Body of pancreas (tissue), 4 donors: ENCODE measurements around the gene BPIFB2. TPM values are rescaled to one million over a fixed set of nuclear protein-coding genes. Genes with fewer than 3 reads are reported as not detected.

Experiments
- ATAC-seq: fragments of 150-250 bp; one replicate; pipeline ENCODE4 v1.9.1; 2016
- DNase-seq, 4 donors: peaks; one replicate each; pipeline ENCODE4 v3.0.0-alpha.2; 2019
- H3K27ac ChIP-seq, 4 donors: fragments of 200-600 bp; sonication (generic); 1 replicate in 3 of 4; 2 replicates in 1 of 4; pipeline versions ENCODE4 v1.5.1 to v1.6.1; 2016 to 2019; ENCODE audit warnings: mild to moderate bottlenecking in 1 of 4, mixed read lengths in 1 of 4, moderate library complexity in 1 of 4
- H3K27me3 ChIP-seq, 2 donors: fragments of 200-600 bp; sonication (generic); one replicate each; pipeline ENCODE4 v1.6.0; 2016; ENCODE audit warnings: mild to moderate bottlenecking in 1 of 2
- H3K36me3 ChIP-seq, 2 donors: fragments of 200-600 bp; sonication (generic); replicated peaks in 1 of 2; 2 replicates each; pipeline ENCODE4 v1.5.1; 2016; ENCODE audit warnings: low read depth in 2 of 2; ENCODE audit not compliant: insufficient read depth in 1 of 2
- H3K4me1 ChIP-seq: fragments of 200-600 bp; sonication (generic); one replicate; pipeline ENCODE4 v1.6.0; 2016
- H3K4me3 ChIP-seq, 2 donors: fragments of 200-600 bp; sonication (generic); 1 replicate in 1 of 2; 2 replicates in 1 of 2; pipeline ENCODE4 v1.5.1; 2016 to 2019
- H3K9me3 ChIP-seq, 3 donors: fragments of 200-600 bp; sonication (generic); 1 replicate in 2 of 3; 2 replicates in 1 of 3; pipeline ENCODE4 v1.5.1; 2016
- POLR2A ChIP-seq, 3 donors: fragments of 450-650 bp; IDR thresholded peaks; one replicate each; pipeline ENCODE4 v1.6.1; 2016; ENCODE audit warnings: antibody characterized with exemption in 3 of 3, mild to moderate bottlenecking in 2 of 3
- WGBS, 2 donors: methylation state at CpG; one replicate each; pipeline ENCODE4 v1.1.5; 2017; 5-methylcytosine and 5-hydroxymethylcytosine counted together
- intact Hi-C: fragments of 100-400 bp; cut with DNase I; formaldehyde crosslinking; loops from one replicate; pipeline ENCODE4 v1.15.1; 2023
- total RNA-seq, 2 donors: library from RNA; depleted of rRNA; stranded (reverse); fragments of >200 nt; gene quantifications; one replicate each; pipeline ENCODE4 v1.1.0, GENCODE V29; 2016
- TF ChIP-seq, protein P1 (sequence below), 7 experiments: fragments of 450-650 bp in 4 of 7; fragments of 200-600 bp in 3 of 7; sonication (generic) in 3 of 7; IDR thresholded peaks; one replicate each; pipeline ENCODE4 v1.5.1; 2016 to 2019; ENCODE audit warnings: antibody characterized with exemption in 7 of 7

Gene BPIFB2
- total RNA-seq, 2 donors from 2014 or later, result not detected

DNA sequence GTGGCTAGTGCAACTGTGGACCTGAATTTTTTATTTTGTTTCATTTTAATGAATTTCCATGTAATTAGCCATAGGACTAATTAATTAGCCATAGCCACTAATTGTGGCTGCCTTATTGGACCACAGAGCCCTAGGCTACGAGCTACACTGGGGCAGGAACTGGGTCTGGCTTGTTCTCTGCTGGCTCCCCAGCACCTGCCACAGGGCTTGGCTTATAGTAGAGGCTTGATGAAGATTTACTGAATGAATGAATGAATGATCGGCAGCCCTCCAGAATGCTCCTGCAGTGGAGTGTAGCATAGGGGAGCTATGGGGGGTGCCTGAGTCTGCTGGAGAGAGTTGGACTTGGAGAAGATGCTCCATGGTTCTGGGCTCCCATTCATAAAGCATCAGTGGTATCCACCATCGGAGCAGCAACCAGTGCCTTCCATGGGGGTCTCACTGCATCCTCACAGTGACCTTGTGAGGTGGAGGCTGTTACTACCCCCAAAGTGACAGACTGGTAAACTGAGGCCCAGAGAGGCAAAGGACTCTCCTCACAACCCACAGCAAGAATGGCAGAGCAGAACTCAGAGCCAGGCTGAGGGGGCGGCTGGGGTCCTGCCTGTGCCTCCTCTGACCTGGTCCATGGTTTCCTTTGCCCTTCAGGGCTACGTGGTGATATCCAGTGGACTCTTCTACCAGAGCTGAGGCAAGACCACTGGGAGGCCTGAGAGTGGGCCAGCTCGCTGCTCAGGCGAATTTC lies 15.4 kb downstream of the BPIFB2 start:
- Histone ChIP-seq H3K4me1 (no peaks in the 10 kb centered on the region), H3K36me3 (no peaks in the 10 kb centered on the region), H3K27ac (no peak overlapping the region), H3K27me3 (no peaks in the 10 kb centered on the region), H3K4me3 (no peak overlapping the region), H3K9me3 (no peaks in the 10 kb centered on the region)
- DNase-seq, result no peak
- no peak for ATAC-seq
- 70 to 72% methylated on average over 5 to 7 of the region's 7 CpGs for WGBS, 2 donors
- intact Hi-C loops, result no loop called here
- TF ChIP-seq POLR2A (IDR thresholded peaks at IDR 0.05), result no peak
- TF ChIP-seq, protein P1, sequence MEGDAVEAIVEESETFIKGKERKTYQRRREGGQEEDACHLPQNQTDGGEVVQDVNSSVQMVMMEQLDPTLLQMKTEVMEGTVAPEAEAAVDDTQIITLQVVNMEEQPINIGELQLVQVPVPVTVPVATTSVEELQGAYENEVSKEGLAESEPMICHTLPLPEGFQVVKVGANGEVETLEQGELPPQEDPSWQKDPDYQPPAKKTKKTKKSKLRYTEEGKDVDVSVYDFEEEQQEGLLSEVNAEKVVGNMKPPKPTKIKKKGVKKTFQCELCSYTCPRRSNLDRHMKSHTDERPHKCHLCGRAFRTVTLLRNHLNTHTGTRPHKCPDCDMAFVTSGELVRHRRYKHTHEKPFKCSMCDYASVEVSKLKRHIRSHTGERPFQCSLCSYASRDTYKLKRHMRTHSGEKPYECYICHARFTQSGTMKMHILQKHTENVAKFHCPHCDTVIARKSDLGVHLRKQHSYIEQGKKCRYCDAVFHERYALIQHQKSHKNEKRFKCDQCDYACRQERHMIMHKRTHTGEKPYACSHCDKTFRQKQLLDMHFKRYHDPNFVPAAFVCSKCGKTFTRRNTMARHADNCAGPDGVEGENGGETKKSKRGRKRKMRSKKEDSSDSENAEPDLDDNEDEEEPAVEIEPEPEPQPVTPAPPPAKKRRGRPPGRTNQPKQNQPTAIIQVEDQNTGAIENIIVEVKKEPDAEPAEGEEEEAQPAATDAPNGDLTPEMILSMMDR (IDR thresholded peaks at IDR 0.05), result no peak

DNA sequence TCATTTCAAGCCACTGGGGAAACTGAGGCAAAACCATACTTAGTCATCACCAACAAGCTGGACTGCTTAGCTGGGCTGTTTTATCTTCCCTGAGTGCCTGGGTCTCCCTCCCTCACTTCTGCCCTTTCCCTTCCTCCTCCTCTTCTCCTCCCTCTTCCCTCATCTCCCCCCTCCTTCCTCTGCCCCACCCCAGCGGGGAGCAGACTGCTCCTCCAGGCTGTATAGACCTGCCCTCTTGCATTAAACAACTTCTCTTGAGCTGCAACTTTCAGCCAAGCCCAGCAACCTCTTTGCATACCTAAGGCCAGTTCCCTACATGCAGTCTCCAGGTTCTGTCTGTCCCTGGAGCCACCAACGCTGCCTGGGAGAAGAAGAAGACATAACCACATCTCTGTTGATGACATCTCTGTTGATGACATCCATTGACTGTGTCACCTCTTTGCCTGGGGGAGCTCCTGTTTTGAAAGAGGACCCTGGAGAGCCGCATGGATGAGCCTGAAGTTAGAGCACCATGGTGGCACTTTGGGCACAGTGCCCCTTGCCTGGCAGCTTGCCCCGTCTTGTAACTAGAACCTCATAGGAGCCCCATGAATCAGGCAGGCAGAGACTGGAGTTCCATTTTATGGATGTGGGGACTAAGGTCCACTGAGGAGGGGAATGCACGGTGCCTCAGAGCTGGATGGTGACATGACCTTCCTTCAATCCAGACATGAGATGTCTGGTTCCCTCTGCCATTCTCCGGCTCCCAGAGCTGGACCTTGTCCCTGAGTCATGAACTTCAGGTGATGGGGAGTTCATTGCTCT lies 16.1 kb downstream of the BPIFB2 start:
- intact Hi-C loops, result no loop called here
- DNase-seq (no peak), ATAC-seq (no peak)
- H3K9me3 ChIP-seq, result no peaks in the 10 kb centered on the region
- no peak for TF ChIP-seq POLR2A (IDR thresholded peaks at IDR 0.05)
- TF ChIP-seq, protein P1 (IDR thresholded peaks at IDR 0.05), result no peak
- H3K27me3 ChIP-seq, result no peaks in the 10 kb centered on the region
- H3K27ac ChIP-seq, result no peak overlapping the region
- 49 to 63% methylated on average over 5 to 6 of the region's 6 CpGs for WGBS, 2 donors
- H3K4me1 ChIP-seq, result no peaks in the 10 kb centered on the region
- no peak overlapping the region for H3K4me3 ChIP-seq
- H3K36me3 ChIP-seq, result no peaks in the 10 kb centered on the region

DNA sequence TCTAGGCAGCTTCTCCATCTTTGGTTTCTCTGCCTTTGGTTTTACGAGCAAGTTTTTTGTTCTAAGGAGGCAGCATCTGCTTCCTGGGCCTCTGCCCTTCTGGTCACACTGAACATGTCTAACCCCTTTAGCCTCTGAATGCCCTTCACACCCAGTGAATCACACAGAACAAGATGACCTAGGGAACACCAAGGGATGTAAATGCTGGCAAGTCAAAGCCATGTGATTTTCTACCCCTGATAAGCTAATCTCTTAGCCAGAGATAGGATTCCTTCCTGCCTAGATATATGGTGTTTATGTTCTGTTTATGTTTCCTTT lies 16.7 kb downstream of the BPIFB2 start:
- WGBS, 2 donors, result 59 to 78% methylated on average over 1 of the region's 1 CpG
- Histone ChIP-seq H3K36me3 (no peaks in the 10 kb centered on the region), H3K9me3 (no peaks in the 10 kb centered on the region), H3K4me1 (no peaks in the 10 kb centered on the region), H3K27me3 (no peaks in the 10 kb centered on the region), H3K4me3 (no peak overlapping the region), H3K27ac (no peak overlapping the region)
- no peak for ATAC-seq
- TF ChIP-seq POLR2A (IDR thresholded peaks at IDR 0.05), result no peak
- TF ChIP-seq, protein P1 (IDR thresholded peaks at IDR 0.05), result no peak
- no peak for DNase-seq
- intact Hi-C loops, result no loop called here

DNA sequence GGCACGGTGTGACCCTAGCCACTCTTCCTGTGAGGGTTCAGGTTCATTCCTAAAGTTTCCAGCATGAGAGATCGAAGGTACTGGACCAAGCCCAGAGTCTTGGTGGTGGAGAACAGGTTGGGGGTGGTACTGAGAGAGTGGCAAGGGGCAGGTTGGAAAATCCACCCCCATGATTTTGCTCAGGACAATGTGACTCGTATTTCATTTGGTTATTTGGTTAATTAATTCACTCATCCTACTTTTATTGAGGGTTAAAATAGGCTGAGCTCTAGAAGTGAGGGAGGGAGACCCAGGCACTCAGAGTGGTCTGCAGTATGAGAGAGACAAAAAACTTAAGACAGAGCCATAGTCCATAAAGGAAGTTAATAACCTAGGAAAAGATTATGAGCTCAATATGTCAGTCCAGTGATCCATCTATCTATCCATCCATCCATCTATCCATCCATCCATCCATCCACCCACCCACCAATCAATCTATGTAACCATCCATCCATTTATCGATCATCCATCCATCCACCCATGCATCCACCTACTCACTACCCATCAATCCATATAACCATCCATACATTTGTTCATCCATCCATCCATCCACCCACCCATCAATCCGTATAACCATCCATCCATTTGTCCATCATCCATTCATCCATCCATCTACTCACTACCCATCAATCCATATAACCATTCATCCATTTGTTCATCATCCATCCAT lies 17.3 kb downstream of the BPIFB2 start:
- intact Hi-C loops, result no loop called here

More for the DNA sequence above, 17.3 kb downstream of the BPIFB2 start:
- Histone ChIP-seq H3K36me3 (no peaks in the 10 kb centered on the region), H3K27me3 (no peaks in the 10 kb centered on the region), H3K9me3 (no peaks in the 10 kb centered on the region), H3K4me1 (no peaks in the 10 kb centered on the region), H3K27ac (no peak overlapping the region), H3K4me3 (no peak overlapping the region)
- ATAC-seq (no peak), DNase-seq (no peak)
- no peak for TF ChIP-seq POLR2A (IDR thresholded peaks at IDR 0.05)
- TF ChIP-seq, protein P1 (IDR thresholded peaks at IDR 0.05), result no peak
- 48 to 56% methylated on average over 5 of the region's 5 CpGs for WGBS, 2 donors
